Hepatocyte (in vitro differentiated cells): ENCODE data around the gene SCN2B.

ENCODE experiments used
- CTCF ChIP-seq: fragments of 200-600 bp; sonication (generic); IDR thresholded peaks from 2 replicates; pipeline ENCODE4 v1.5.1; 2016; ENCODE audit warnings: antibody characterized with exemption, mild to moderate bottlenecking; ENCODE audit not compliant: poor library complexity
- EZH2 ChIP-seq: fragments of 200-600 bp; sonication (generic); IDR thresholded peaks from 2 replicates; pipeline ENCODE4 v1.6.1; 2016; ENCODE audit warnings: antibody characterized with exemption, mild to moderate bottlenecking, borderline replicate concordance
- EZH2phosphoT487 ChIP-seq: fragments of 200-600 bp; sonication (generic); IDR thresholded peaks from one replicate; pipeline ENCODE4 v1.6.1; 2018; ENCODE audit warnings: antibody characterized with exemption, mild to moderate bottlenecking, low read depth, moderate library complexity; ENCODE audit not compliant: unreplicated experiment, severe bottlenecking

GRCh38 chr11:118209033-118209432 is 32.6 kb upstream of the SCN2B start:
- TF ChIP-seq CTCF (no peak), EZH2 (no peak), EZH2phosphoT487 (no peak)
